AG04449 (cell line): ENCODE results near the gene LIPT2.
"Not testable (repeated sequence)": the region's sequence is repeated elsewhere in the genome, so short reads cannot be mapped to it uniquely, and the experiment has no call there.

Experiments used
- CTCF ChIA-PET: fragments of 350-600 bp; formaldehyde crosslinking; extraction: SDS; loops from one replicate; lab custom pipeline; 2021; ENCODE audit warnings: antibody characterized with exemption; lab: Yijun Ruan, JAX
- POLR2A ChIA-PET: fragments of 400-600, 350-600 bp; formaldehyde crosslinking; extraction: SDS; loops from one replicate; lab custom pipeline; 2020; ENCODE audit warnings: antibody characterized with exemption, inconsistent platforms; lab: Yijun Ruan, JAX
- DNase-seq: peaks from one replicate; pipeline ENCODE4 v3.0.0-alpha.2; 2010; ENCODE audit warnings: low read depth, low spot score
- H3K4me3 ChIP-seq: 2 replicates; pipeline ENCODE4 v1.5.1; 2011; ENCODE audit warnings: low read depth, mild to moderate bottlenecking, control low read depth, low read length
- CTCF ChIP-seq: IDR thresholded peaks from one replicate; pipeline ENCODE4 v1.5.1; 2011; ENCODE audit warnings: mild to moderate bottlenecking, moderate library complexity, low read length, control low read depth, inconsistent platforms; ENCODE audit not compliant: insufficient read depth; ENCODE audit errors: missing control alignments

LIPT2 gene

GRCh38 chr11:74521666-74522252 is 28.2 kb upstream of the LIPT2 start:
- no peak for TF ChIP-seq CTCF
- ChIA-PET POLR2A (no interaction called here), CTCF (interaction anchor here (1.3 kb wide), 1 partner anchor 266 kb away, joined by 3 read pairs; no protein-coding TSS in a partner anchor)
- H3K4me3 ChIP-seq: no peak overlapping the region
- no peak for DNase-seq

GRCh38 chr11:74520927-74521665 is 27.6 kb upstream of the LIPT2 start:
- no peak overlapping the region for H3K4me3 ChIP-seq
- DNase-seq: no peak
- POLR2A ChIA-PET: no interaction called here
- CTCF ChIA-PET: interaction anchor here (1.3 kb wide), 1 partner anchor 265 kb away, joined by 3 read pairs; no protein-coding TSS in a partner anchor
- no peak for TF ChIP-seq CTCF

- DNase-seq: no peak
- POLR2A ChIA-PET: interaction anchor here (0.7 kb wide), 1 partner anchor 554 kb away, joined by 3 read pairs; no protein-coding TSS in a partner anchor
- H3K4me3 ChIP-seq: no peak overlapping the region
These were observed 26.8 kb upstream of the LIPT2 start for GRCh38 chr11:74520316-74520715.

GRCh38 chr11:74519710-74520109 is 26.2 kb upstream of the LIPT2 start:
- POLR2A ChIA-PET: interaction anchor here (0.7 kb wide), 1 partner anchor 553 kb away, joined by 3 read pairs; no protein-coding TSS in a partner anchor
- TF ChIP-seq CTCF: no peak
- H3K4me3 ChIP-seq: no peak overlapping the region
- CTCF ChIA-PET: no interaction called here
- DNase-seq: no peak

More at GRCh38 chr11:74520316-74520715, 26.8 kb upstream of the LIPT2 start:
- CTCF ChIA-PET: no interaction called here
- TF ChIP-seq CTCF: no peak

- POLR2A ChIA-PET, CTCF ChIA-PET, DNase-seq, H3K4me3 ChIP-seq: not testable (repeated sequence)
These were observed 24.1 kb upstream of the LIPT2 start for GRCh38 chr11:74517592-74517991.

- no peak overlapping the region for H3K4me3 ChIP-seq
- CTCF ChIA-PET: no interaction called here
- POLR2A ChIA-PET: interaction anchor here (0.6 kb wide), 1 partner anchor 513 kb away, joined by 3 read pairs; no protein-coding TSS in a partner anchor
- no peak for DNase-seq
- TF ChIP-seq CTCF: no peak
These were observed 14.1 kb upstream of the LIPT2 start for GRCh38 chr11:74507582-74507981.
